ENCODE measurements around the gene YARS2. TPM values are rescaled to one million over a fixed set of nuclear protein-coding genes. Genes with fewer than 3 reads are reported as not detected.
"Not testable (repeated sequence)": the region's sequence is repeated elsewhere in the genome, so short reads cannot be mapped to it uniquely, and the experiment has no call there.

YARS2 gene
- total RNA-seq, 2 donors from 2014 or later = 9.2 to 10.3 TPM

- DNase-seq (ENCODE audit: low spot score) = peak; percentile 91
Observed at GRCh38 chr12:32755051-32755653, 545 bp downstream of the YARS2 start.

GRCh38 chr12:32754111-32754510, 1.6 kb downstream of the YARS2 start:
- intact Hi-C loops (cut with DNase I) = loop anchor here in 1 of 2 donors (10.0 kb wide), 1 partner anchor 1271 kb away; the partner anchor contains the start of gene ALG10
- no peak for DNase-seq (ENCODE audit: low spot score)

More at GRCh38 chr12:32755051-32755653, 545 bp downstream of the YARS2 start:
- intact Hi-C loops (cut with DNase I) = loop anchor here in 1 of 2 donors (10.0 kb wide), 1 partner anchor 1270 kb away; the partner anchor contains the start of gene ALG10

- no peak for DNase-seq (ENCODE audit: low spot score)
- intact Hi-C loops (cut with DNase I) = loop anchor here in 1 of 2 donors (10.0 kb wide), 1 partner anchor 1271 kb away; the partner anchor contains the start of gene ALG10
Observed at GRCh38 chr12:32753605-32754004, 2.1 kb downstream of the YARS2 start.

- intact Hi-C loops (cut with DNase I) = no loop called here
- no peak for DNase-seq (ENCODE audit: low spot score)
Observed at GRCh38 chr12:32743264-32743663, 12.4 kb downstream of the YARS2 start.

GRCh38 chr12:32742133-32742532, 13.6 kb downstream of the YARS2 start:
- intact Hi-C loops (cut with DNase I) = no loop called here
- DNase-seq (ENCODE audit: low spot score) = no peak

- intact Hi-C loops (cut with DNase I) = loop anchor here in 1 of 2 donors (5.0 kb wide), 1 partner anchor 902 kb away; no protein-coding TSS in a partner anchor
- no peak for DNase-seq (ENCODE audit: low spot score)
Observed at GRCh38 chr12:32739279-32739678, 16.4 kb downstream of the YARS2 start.

GRCh38 chr12:32737715-32738114, 18.0 kb downstream of the YARS2 start:
- intact Hi-C loops (cut with DNase I) = loop anchor here in 1 of 2 donors (5.0 kb wide), 1 partner anchor 900 kb away; no protein-coding TSS in a partner anchor
- no peak for DNase-seq (ENCODE audit: low spot score)

GRCh38 chr12:32736445-32736844, 19.3 kb downstream of the YARS2 start:
- DNase-seq (ENCODE audit: low spot score) = no peak
- intact Hi-C loops (cut with DNase I) = loop anchor here in 1 of 2 donors (5.0 kb wide), 1 partner anchor 899 kb away; no protein-coding TSS in a partner anchor

GRCh38 chr12:32734952-32735351, 20.7 kb downstream of the YARS2 start:
- DNase-seq (ENCODE audit: low spot score) = no peak
- intact Hi-C loops (cut with DNase I) = loop anchor here in 1 of 2 donors (2.0 to 5.0 kb wide), 2 partner anchors 16 to 898 kb away; no protein-coding TSS in a partner anchor

- DNase-seq (ENCODE audit: low spot score) = peak; percentile 62
- intact Hi-C loops (cut with DNase I) = no loop called here
Observed at GRCh38 chr12:32727237-32727636, 28.5 kb downstream of the YARS2 start.

- no peak for DNase-seq (ENCODE audit: low spot score)
- intact Hi-C loops (cut with DNase I) = no loop called here
Observed at GRCh38 chr12:32726286-32726685, 29.4 kb downstream of the YARS2 start.

- DNase-seq (ENCODE audit: low spot score); intact Hi-C loops (cut with DNase I): not testable (repeated sequence)
Observed at GRCh38 chr12:32725308-32725707, 30.4 kb downstream of the YARS2 start.

- intact Hi-C loops (cut with DNase I) = loop anchor here in 1 of 2 donors (2.0 kb wide), 1 partner anchor 16 kb away; no protein-coding TSS in a partner anchor
- DNase-seq (ENCODE audit: low spot score) = no peak
Observed at GRCh38 chr12:32718926-32719325, 36.8 kb downstream of the YARS2 start.

- no peak for DNase-seq (ENCODE audit: low spot score)
- intact Hi-C loops (cut with DNase I) = no loop called here
Observed at GRCh38 chr12:32714772-32715171, 40.9 kb downstream of the YARS2 start.

- intact Hi-C loops (cut with DNase I) = no loop called here
- DNase-seq (ENCODE audit: low spot score) = no peak
Observed at GRCh38 chr12:32708926-32709325, 46.8 kb downstream of the YARS2 start.

GRCh38 chr12:32706335-32707024, 49.2 kb downstream of the YARS2 start:
- DNase-seq (ENCODE audit: low spot score) = no peak
- intact Hi-C loops (cut with DNase I) = no loop called here

- DNase-seq (ENCODE audit: low spot score) = no peak
- intact Hi-C loops (cut with DNase I) = no loop called here
Observed at GRCh38 chr12:32705783-32706182, 49.9 kb downstream of the YARS2 start.

- no peak for DNase-seq (ENCODE audit: low spot score)
- intact Hi-C loops (cut with DNase I) = no loop called here
Observed at GRCh38 chr12:32702946-32703345, 52.8 kb downstream of the YARS2 start.

- intact Hi-C loops (cut with DNase I) = no loop called here
- DNase-seq (ENCODE audit: low spot score) = no peak
Observed at GRCh38 chr12:32702473-32702872, 53.2 kb downstream of the YARS2 start.

GRCh38 chr12:32699437-32699836, 56.3 kb downstream of the YARS2 start:
- DNase-seq (ENCODE audit: low spot score); intact Hi-C loops (cut with DNase I): not testable (repeated sequence)
